ENCODE data around the gene TOR1A.
"Not testable (repeated sequence)": the region's sequence is repeated elsewhere in the genome, so short reads cannot be mapped to it uniquely, and the experiment has no call there.

TOR1A gene

GRCh38 chr9:129783516-129784361 is 40.2 kb downstream of the TOR1A start:
- peak; percentile 54 to 89 (median 61) for DNase-seq (ENCODE audit: low read depth in 2 of 3, low spot score in 1 of 3)

GRCh38 chr9:129781981-129782380 is 42.0 kb downstream of the TOR1A start:
- DNase-seq (ENCODE audit: low read depth in 2 of 3, low spot score in 1 of 3): no peak

GRCh38 chr9:129781131-129781530 is 42.8 kb downstream of the TOR1A start:
- no peak for DNase-seq (ENCODE audit: low read depth in 2 of 3, low spot score in 1 of 3)

GRCh38 chr9:129779560-129780190 is 44.3 kb downstream of the TOR1A start:
- no peak for DNase-seq (ENCODE audit: low read depth in 2 of 3, low spot score in 1 of 3)

GRCh38 chr9:129778469-129778868 is 45.5 kb downstream of the TOR1A start:
- no peak for DNase-seq (ENCODE audit: low read depth in 2 of 3, low spot score in 1 of 3)

- DNase-seq (ENCODE audit: low read depth in 2 of 3, low spot score in 1 of 3): no peak
These were observed 46.2 kb downstream of the TOR1A start for GRCh38 chr9:129777769-129778130.

- DNase-seq (ENCODE audit: low read depth in 2 of 3, low spot score in 1 of 3): peak; percentile 20 to 61 (median 58)
These were observed 46.8 kb downstream of the TOR1A start for GRCh38 chr9:129776938-129777768.

- DNase-seq (ENCODE audit: low read depth in 2 of 3, low spot score in 1 of 3): no peak
These were observed 47.4 kb downstream of the TOR1A start for GRCh38 chr9:129776566-129776937.

GRCh38 chr9:129776096-129776495 is 47.8 kb downstream of the TOR1A start:
- not testable (repeated sequence) for DNase-seq (ENCODE audit: low read depth in 2 of 3, low spot score in 1 of 3)

GRCh38 chr9:129775448-129775798 is 48.5 kb downstream of the TOR1A start:
- DNase-seq (ENCODE audit: low read depth in 2 of 3, low spot score in 1 of 3): no peak

- no peak for DNase-seq (ENCODE audit: low read depth in 2 of 3, low spot score in 1 of 3)
These were observed 49.0 kb downstream of the TOR1A start for GRCh38 chr9:129774791-129775447.

GRCh38 chr9:129773262-129774048 is 50.5 kb downstream of the TOR1A start:
- no peak for DNase-seq (ENCODE audit: low read depth in 2 of 3, low spot score in 1 of 3)

GRCh38 chr9:129770741-129771140 is 53.2 kb downstream of the TOR1A start:
- no peak for DNase-seq (ENCODE audit: low read depth in 2 of 3, low spot score in 1 of 3)

- DNase-seq (ENCODE audit: low read depth in 2 of 3, low spot score in 1 of 3): no peak
These were observed 54.3 kb downstream of the TOR1A start for GRCh38 chr9:129769669-129770068.

- DNase-seq (ENCODE audit: low read depth in 2 of 3, low spot score in 1 of 3): no peak
These were observed 55.5 kb downstream of the TOR1A start for GRCh38 chr9:129768486-129768885.

- no peak for DNase-seq (ENCODE audit: low read depth in 2 of 3, low spot score in 1 of 3)
These were observed 58.1 kb downstream of the TOR1A start for GRCh38 chr9:129765764-129766317.

GRCh38 chr9:129762985-129763926 is 60.7 kb downstream of the TOR1A start:
- no peak for DNase-seq (ENCODE audit: low read depth in 2 of 3, low spot score in 1 of 3)

Measured in stimulated activated CD4-positive, alpha-beta T cell treated with anti-CD3 and anti-CD28 coated beads, Interleukin-12 subunit alpha, Interleukin-12 subunit beta, amount 100 ng/mL, for 48 hours (primary cell).